ENCODE measurements around the gene AAR2.

AAR2 gene

GRCh38 chr20:36200451-36200850, 35.8 kb upstream of the AAR2 start:
- no peak for DNase-seq (ENCODE audit: low read depth, low spot score)
- in situ Hi-C loops (cut with HindIII; ENCODE audit: low sequenced_read_pairs) = no loop called here
- TF ChIP-seq, protein P1, sequence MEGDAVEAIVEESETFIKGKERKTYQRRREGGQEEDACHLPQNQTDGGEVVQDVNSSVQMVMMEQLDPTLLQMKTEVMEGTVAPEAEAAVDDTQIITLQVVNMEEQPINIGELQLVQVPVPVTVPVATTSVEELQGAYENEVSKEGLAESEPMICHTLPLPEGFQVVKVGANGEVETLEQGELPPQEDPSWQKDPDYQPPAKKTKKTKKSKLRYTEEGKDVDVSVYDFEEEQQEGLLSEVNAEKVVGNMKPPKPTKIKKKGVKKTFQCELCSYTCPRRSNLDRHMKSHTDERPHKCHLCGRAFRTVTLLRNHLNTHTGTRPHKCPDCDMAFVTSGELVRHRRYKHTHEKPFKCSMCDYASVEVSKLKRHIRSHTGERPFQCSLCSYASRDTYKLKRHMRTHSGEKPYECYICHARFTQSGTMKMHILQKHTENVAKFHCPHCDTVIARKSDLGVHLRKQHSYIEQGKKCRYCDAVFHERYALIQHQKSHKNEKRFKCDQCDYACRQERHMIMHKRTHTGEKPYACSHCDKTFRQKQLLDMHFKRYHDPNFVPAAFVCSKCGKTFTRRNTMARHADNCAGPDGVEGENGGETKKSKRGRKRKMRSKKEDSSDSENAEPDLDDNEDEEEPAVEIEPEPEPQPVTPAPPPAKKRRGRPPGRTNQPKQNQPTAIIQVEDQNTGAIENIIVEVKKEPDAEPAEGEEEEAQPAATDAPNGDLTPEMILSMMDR (IDR thresholded peaks at IDR 0.05; ENCODE audit: low read depth, low read length) = no peak
- no peak overlapping the region for H3K4me3 ChIP-seq (ENCODE audit: low read depth, low read length)

DNA sequence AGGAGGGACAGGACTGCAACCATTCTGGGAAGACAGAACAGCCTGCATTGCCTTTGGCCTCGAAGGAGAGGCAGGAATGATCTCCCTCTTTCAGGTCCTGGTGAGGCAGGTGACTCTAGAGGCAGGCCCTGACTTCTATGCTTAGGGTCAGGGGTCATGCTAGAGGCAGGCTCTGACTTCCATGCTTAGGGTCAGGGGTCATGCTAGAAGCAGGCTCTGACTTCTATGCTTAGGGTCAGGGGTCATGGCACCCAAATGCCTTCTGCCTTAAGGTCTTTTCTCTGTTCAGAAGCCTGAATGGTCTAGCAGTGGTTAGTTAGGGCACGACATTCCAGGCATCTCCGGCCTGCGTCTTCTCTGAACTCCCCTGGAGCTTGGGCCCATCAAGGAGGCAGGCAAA, 35.1 kb upstream of the AAR2 start:
- H3K4me3 ChIP-seq (ENCODE audit: low read depth, low read length) = no peak overlapping the region
- DNase-seq (ENCODE audit: low read depth, low spot score) = no peak
- in situ Hi-C loops (cut with HindIII; ENCODE audit: low sequenced_read_pairs) = no loop called here
- TF ChIP-seq, protein P1 (IDR thresholded peaks at IDR 0.05; ENCODE audit: low read depth, low read length) = no peak

- in situ Hi-C loops (cut with HindIII; ENCODE audit: low sequenced_read_pairs) = no loop called here
- DNase-seq (ENCODE audit: low read depth, low spot score) = peak; percentile 26
- no peak overlapping the region for H3K4me3 ChIP-seq (ENCODE audit: low read depth, low read length)
- TF ChIP-seq, protein P1 (IDR thresholded peaks at IDR 0.05; ENCODE audit: low read depth, low read length) = peak; percentile 100
These were observed 33.4 kb upstream of the AAR2 start for GRCh38 chr20:36202891-36203338.

DNA sequence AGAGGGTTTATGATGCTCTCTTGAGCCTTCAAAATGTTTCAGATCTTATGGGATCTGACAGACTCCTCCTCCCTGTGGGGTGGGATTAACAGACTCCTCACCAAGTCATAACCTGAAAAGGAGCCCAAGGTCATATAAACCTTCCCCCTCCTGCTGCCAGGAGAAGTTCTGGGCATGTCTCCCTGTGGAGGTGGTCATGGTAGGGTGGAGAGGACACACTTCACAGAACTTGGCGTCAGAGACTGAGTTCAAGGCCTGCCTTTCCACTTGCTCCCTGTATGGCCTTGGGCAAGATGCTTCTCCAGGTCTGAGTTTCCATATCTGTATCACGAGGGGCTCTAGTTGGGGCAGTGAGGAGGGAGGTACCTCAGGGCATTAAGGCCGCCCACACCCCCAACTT, 32.4 kb upstream of the AAR2 start:
- no peak for DNase-seq (ENCODE audit: low read depth, low spot score)
- H3K4me3 ChIP-seq (ENCODE audit: low read depth, low read length) = no peak overlapping the region
- TF ChIP-seq, protein P1 (IDR thresholded peaks at IDR 0.05; ENCODE audit: low read depth, low read length) = no peak
- in situ Hi-C loops (cut with HindIII; ENCODE audit: low sequenced_read_pairs) = no loop called here

DNA sequence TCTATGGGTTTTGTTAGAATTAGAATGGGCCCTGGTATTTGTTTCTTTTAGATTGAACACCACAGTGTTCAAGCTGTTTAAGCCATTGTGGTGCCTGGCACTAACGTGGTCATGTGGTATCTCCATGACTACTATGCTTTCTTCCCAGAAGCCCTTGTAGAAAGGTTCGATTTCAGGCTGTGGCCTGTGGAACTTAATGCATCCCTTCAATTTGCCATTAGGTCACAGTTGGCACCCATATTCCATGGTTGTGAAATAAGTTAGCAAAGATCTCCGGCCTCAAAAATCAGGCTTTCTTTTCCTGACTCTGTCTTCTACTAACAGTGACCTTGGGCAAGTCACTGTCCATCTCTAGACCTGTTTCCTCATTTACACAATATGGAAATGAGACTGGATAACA, 31.3 kb upstream of the AAR2 start:
- no peak for DNase-seq (ENCODE audit: low read depth, low spot score)
- TF ChIP-seq, protein P1 (IDR thresholded peaks at IDR 0.05; ENCODE audit: low read depth, low read length) = no peak
- H3K4me3 ChIP-seq (ENCODE audit: low read depth, low read length) = no peak overlapping the region
- in situ Hi-C loops (cut with HindIII; ENCODE audit: low sequenced_read_pairs) = no loop called here

- H3K4me3 ChIP-seq (ENCODE audit: low read depth, low read length) = no peak overlapping the region
- in situ Hi-C loops (cut with HindIII; ENCODE audit: low sequenced_read_pairs) = no loop called here
- DNase-seq (ENCODE audit: low read depth, low spot score) = no peak
- TF ChIP-seq, protein P1 (IDR thresholded peaks at IDR 0.05; ENCODE audit: low read depth, low read length) = no peak
These were observed 30.2 kb upstream of the AAR2 start for GRCh38 chr20:36206068-36206467.

GRCh38 chr20:36206641-36207040, 29.6 kb upstream of the AAR2 start:
- in situ Hi-C loops (cut with HindIII; ENCODE audit: low sequenced_read_pairs) = no loop called here
- no peak overlapping the region for H3K4me3 ChIP-seq (ENCODE audit: low read depth, low read length)
- TF ChIP-seq, protein P1 (IDR thresholded peaks at IDR 0.05; ENCODE audit: low read depth, low read length) = no peak
- DNase-seq (ENCODE audit: low read depth, low spot score) = no peak

Data from astrocyte of the spinal cord (primary cell).